LoVo (cell line): ENCODE results near the gene CNDP2.

ENCODE experiments used
- DNase-seq: peaks from one replicate; pipeline ENCODE4 v3.0.0-alpha.2; 2016; ENCODE audit warnings: low spot score

Gene CNDP2

GRCh38 chr18:74495581-74496507 is at the start of gene CNDP2:
TSS of gene CNDP2 (plus strand) at chr18:74496363. CDS start at chr18:74499974, 3,611 bp downstream.
- peak; percentile 96 for DNase-seq

- no peak for DNase-seq
Measured at GRCh38 chr18:74446631-74447403, 49.3 kb upstream of the CNDP2 start.

- DNase-seq = no peak
Measured at GRCh38 chr18:74447404-74448152, 48.6 kb upstream of the CNDP2 start.

GRCh38 chr18:74450626-74451025 is 45.5 kb upstream of the CNDP2 start:
- no peak for DNase-seq

GRCh38 chr18:74451148-74451547 is 45.0 kb upstream of the CNDP2 start:
- peak; percentile 15 for DNase-seq

GRCh38 chr18:74453016-74453566 is 43.1 kb upstream of the CNDP2 start:
- DNase-seq = no peak

GRCh38 chr18:74453642-74454198 is 42.4 kb upstream of the CNDP2 start:
- no peak for DNase-seq

- no peak for DNase-seq
Measured at GRCh38 chr18:74454279-74454751, 41.8 kb upstream of the CNDP2 start.

GRCh38 chr18:74455386-74455785 is 40.8 kb upstream of the CNDP2 start:
- DNase-seq = no peak

GRCh38 chr18:74456017-74456348 is 40.2 kb upstream of the CNDP2 start:
- DNase-seq = no peak

- DNase-seq = no peak
Measured at GRCh38 chr18:74456349-74457042, 39.7 kb upstream of the CNDP2 start.

- DNase-seq = no peak
Measured at GRCh38 chr18:74457043-74457724, 39.0 kb upstream of the CNDP2 start, which contains the start of gene DIPK1C. TSS of gene DIPK1C (minus strand) at chr18:74457308. CDS start at chr18:74457259, 49 bp downstream.

- DNase-seq = no peak
Measured at GRCh38 chr18:74457725-74458421, 38.3 kb upstream of the CNDP2 start.

GRCh38 chr18:74459889-74460288 is 36.3 kb upstream of the CNDP2 start:
- DNase-seq = no peak

GRCh38 chr18:74460825-74461224 is 35.3 kb upstream of the CNDP2 start:
- DNase-seq = no peak

GRCh38 chr18:74463254-74463653 is 32.9 kb upstream of the CNDP2 start:
- DNase-seq = no peak

- no peak for DNase-seq
Measured at GRCh38 chr18:74463983-74464382, 32.2 kb upstream of the CNDP2 start.

GRCh38 chr18:74465775-74466174 is 30.4 kb upstream of the CNDP2 start:
- DNase-seq = no peak

- no peak for DNase-seq
Measured at GRCh38 chr18:74468547-74469061, 27.6 kb upstream of the CNDP2 start.
